RWPE1 (cell line): Measurements from ENCODE around the gene PMS2.
A peak's percentile ranks its signal among the peaks of the same experiment; 100 is the strongest.

Experiments
- CTCF ChIA-PET: fragments of 350-600 bp; sonication (Branson Sonifier 250); formaldehyde crosslinking; extraction: SDS; loops from one replicate; lab custom pipeline; 2021; lab: Yijun Ruan, JAX
- POLR2A ChIA-PET: fragments of 400-600 bp; formaldehyde crosslinking; extraction: SDS; loops from one replicate; lab custom pipeline; 2020; ENCODE audit warnings: antibody characterized with exemption; ENCODE audit not compliant: low non-redundant PET; lab: Yijun Ruan, JAX
- DNase-seq: peaks from one replicate; pipeline ENCODE4 v3.0.0; 2012; ENCODE audit warnings: low spot score
- H3K27ac ChIP-seq: fragments of 450-650 bp; 2 replicates; pipeline ENCODE4 v1.5.1; 2017
- TF ChIP-seq, protein P1 (sequence below): fragments of 450-650 bp; conservative IDR thresholded peaks from 2 replicates; pipeline ENCODE4 v1.5.1; 2017; ENCODE audit warnings: low read depth, mild to moderate bottlenecking

PMS2 gene

DNA sequence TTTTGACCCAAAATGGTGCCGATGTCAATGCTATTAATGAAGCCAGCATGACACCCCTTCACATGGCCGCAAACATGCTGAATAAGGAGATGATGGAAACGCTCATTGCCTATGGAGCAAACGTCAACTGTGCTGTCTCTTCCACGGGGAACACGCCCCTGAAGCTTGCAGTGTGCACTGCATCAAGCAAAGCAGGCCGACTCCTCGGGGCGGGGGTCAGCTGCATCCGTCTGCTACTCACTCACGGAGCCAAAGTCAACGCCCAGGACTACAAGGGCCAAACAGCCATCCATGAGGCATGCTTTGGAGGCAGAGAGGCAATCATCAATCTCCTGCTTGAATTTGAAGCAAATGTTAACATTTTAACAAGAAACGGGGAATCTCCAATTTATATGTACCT is 26.8 kb upstream of the PMS2 start:
- CTCF ChIA-PET, result no interaction called here
- no peak overlapping the region for H3K27ac ChIP-seq
- TF ChIP-seq, protein P1, sequence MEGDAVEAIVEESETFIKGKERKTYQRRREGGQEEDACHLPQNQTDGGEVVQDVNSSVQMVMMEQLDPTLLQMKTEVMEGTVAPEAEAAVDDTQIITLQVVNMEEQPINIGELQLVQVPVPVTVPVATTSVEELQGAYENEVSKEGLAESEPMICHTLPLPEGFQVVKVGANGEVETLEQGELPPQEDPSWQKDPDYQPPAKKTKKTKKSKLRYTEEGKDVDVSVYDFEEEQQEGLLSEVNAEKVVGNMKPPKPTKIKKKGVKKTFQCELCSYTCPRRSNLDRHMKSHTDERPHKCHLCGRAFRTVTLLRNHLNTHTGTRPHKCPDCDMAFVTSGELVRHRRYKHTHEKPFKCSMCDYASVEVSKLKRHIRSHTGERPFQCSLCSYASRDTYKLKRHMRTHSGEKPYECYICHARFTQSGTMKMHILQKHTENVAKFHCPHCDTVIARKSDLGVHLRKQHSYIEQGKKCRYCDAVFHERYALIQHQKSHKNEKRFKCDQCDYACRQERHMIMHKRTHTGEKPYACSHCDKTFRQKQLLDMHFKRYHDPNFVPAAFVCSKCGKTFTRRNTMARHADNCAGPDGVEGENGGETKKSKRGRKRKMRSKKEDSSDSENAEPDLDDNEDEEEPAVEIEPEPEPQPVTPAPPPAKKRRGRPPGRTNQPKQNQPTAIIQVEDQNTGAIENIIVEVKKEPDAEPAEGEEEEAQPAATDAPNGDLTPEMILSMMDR, result no peak
- POLR2A ChIA-PET, result no interaction called here
- DNase-seq, result no peak

DNA sequence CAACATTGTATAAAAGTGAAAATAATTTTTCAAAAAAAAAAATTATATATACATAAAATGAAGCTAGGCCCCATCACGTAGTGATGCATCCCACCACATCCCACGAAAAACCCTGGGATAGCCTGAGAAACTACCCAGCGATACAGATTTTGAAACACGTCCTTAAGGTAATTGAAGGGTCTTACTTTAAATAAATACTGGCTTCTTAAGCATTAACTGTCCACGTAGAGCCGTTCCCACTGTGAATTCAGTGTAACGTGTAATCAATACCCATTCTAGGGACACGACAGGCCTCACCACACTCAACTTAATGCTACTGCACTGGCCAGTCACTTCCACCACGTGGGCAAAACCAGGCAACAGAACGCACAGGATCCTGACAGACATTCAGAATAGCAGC is 26.3 kb upstream of the PMS2 start:
- CTCF ChIA-PET, result no interaction called here
- H3K27ac ChIP-seq, result no peak overlapping the region
- TF ChIP-seq, protein P1, result no peak
- POLR2A ChIA-PET, result no interaction called here
- DNase-seq, result no peak

DNA sequence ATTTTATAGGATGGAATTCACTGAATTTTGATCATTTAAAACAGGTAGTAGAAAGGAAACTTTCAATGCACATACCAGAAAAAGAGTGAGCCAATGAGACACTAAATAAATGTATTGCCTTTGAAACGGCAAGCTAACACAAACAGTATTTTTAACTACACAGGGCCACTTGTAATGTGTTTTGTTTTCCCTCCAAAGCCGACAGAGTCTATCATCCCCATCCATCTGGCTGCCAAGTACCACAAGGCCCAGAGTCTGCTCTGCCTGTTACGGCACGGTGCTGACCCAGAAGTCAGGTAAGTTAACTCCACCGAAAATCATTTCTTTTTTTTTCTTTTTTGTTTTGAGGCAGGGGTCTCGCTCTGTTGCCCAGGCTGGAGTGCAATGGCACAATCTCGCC is 23.8 kb upstream of the PMS2 start:
- TF ChIP-seq, protein P1, result no peak
- CTCF ChIA-PET, result no interaction called here
- H3K27ac ChIP-seq, result 0 out of 2 replicates have a peak overlapping the region, but pooled peaks have one; percentile 11
- no peak for DNase-seq
- POLR2A ChIA-PET, result interaction anchor here (0.5 to 0.6 kb wide), 2 partner anchors 9 to 23 kb away, joined by 5 to 6 read pairs; no protein-coding TSS in a partner anchor

DNA sequence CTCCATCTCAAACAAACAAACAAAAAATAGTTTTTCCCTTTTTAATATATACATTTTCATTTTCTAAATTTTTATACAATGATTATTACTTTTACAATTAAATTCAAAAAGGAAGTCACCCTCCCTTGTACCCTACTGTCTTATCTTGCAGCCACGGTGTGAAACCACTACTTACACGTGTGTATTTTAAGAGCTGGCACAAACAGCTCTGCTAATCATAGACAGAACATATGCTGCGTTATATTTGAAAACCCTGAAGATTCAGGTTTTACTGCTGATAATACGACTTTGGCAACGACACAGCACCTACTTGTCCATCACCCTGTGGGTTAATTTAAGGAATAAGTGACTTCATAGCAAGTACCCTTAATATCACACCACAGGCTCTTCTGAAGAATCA is 23.3 kb upstream of the PMS2 start:
- TF ChIP-seq, protein P1, result no peak
- CTCF ChIA-PET, result no interaction called here
- no peak for DNase-seq
- POLR2A ChIA-PET, result interaction anchor here (0.5 kb wide), 1 partner anchor 24 kb away, joined by 6 read pairs; no protein-coding TSS in a partner anchor
- no peak overlapping the region for H3K27ac ChIP-seq

DNA sequence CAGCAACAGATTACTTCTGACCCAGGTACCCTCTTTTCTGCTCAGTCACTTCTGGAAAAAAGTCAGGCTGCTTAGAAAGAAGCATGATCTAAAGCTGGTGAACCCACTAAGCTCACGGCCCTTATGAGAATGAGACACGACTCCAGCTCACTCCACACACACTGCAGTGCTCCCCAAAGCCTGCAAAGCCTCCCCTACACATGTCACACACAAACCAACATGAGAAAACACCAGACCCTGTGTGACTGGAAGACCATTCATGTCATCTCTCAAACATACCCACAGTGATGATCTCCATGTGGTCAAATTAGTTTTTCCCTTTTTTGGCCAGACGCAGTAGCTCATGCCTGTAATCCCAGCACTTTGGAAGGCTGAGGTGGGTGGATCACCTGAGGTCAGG is 22.7 kb upstream of the PMS2 start:
- CTCF ChIA-PET, result interaction anchor here (0.6 kb wide), 1 partner anchor 186 kb away, joined by 9 read pairs; no protein-coding TSS in a partner anchor
- H3K27ac ChIP-seq, result peak overlapping the region; percentile 11; the same call in 1 of the 2 replicates
- TF ChIP-seq, protein P1, result no peak
- POLR2A ChIA-PET, result no interaction called here
- no peak for DNase-seq

DNA sequence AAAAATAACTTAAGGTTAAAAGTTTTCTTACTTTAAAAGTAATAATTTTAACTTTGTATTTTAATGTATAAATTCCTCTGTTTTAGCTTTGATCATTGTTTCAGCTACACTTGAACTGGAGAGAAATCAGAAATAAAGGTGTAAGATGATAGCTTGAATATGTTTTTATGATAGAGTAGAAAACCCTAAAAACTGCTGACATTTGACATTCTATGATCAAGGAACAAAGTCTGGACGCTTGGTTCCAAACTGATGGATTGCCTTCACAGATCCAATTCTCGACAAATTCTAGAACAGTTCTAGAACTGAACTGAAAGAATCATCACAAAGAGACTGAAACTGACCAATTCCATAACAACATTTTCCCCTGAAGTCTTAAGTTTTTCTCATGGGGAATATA is 22.1 kb upstream of the PMS2 start, which contains the start of gene ANKRD61:
TSS of gene ANKRD61 (plus strand) at position 389 of the 400 bp plus-strand sequence. CDS start at position 389, 0 bp downstream.
- TF ChIP-seq, protein P1, result no peak
- peak within 1 kb of the TSS; percentile 11; the same call in 1 of the 2 replicates for H3K27ac ChIP-seq
- ChIA-PET POLR2A (no interaction called here), CTCF (interaction anchor here (0.6 kb wide), 1 partner anchor 187 kb away, joined by 9 read pairs; no protein-coding TSS in a partner anchor)
- no peak for DNase-seq
